WTC11 (cell line): ENCODE results near the gene NRF1. TPM values are rescaled to one million over a fixed set of nuclear protein-coding genes. Genes with fewer than 3 reads are reported as not detected.
A peak's percentile ranks its signal among the peaks of the same experiment; 100 is the strongest.

Experiments
- ATAC-seq: fragments of 200-7000 bp; cut with Tn5 transposase; 2 replicates; pipeline ENCODE4 v1.10.0; 2021; ENCODE audit warnings: mild to moderate bottlenecking, moderate library complexity
- CTCF ChIA-PET: fragments of 300-600 bp; sonication (Branson Sonifier 250); formaldehyde crosslinking; loops from one replicate; lab custom pipeline; 2021; ENCODE audit warnings: antibody characterized with exemption; lab: Charles Lee
- POLR2A ChIA-PET: fragments of 350-600 bp; sonication (Branson Sonifier 250); formaldehyde crosslinking; loops from one replicate; lab custom pipeline; 2021; ENCODE audit warnings: antibody characterized with exemption; lab: Charles Lee
- DNase-seq: peaks from one replicate; pipeline ENCODE4 v3.0.0; 2021; ENCODE audit warnings: low spot score
- H3K27ac Mint-ChIP-seq: 2 replicates; pipeline ENCODE4 v1.8.0; 2021; ENCODE audit warnings: mixed read lengths
- H3K27me3 Mint-ChIP-seq: 2 replicates; pipeline ENCODE4 v1.8.0; 2021; ENCODE audit warnings: low read depth, mild to moderate bottlenecking, moderate library complexity, mixed read lengths
- H3K36me3 Mint-ChIP-seq: 2 replicates; pipeline ENCODE4 v1.8.0; 2021; ENCODE audit warnings: mixed read lengths
- H3K4me1 Mint-ChIP-seq: 2 replicates; pipeline ENCODE4 v1.8.0; 2022; ENCODE audit warnings: mixed read lengths
- H3K4me3 Mint-ChIP-seq: 2 replicates; pipeline ENCODE4 v1.8.0; 2021; ENCODE audit warnings: mild to moderate bottlenecking, moderate library complexity, mixed read lengths
- H3K9me3 Mint-ChIP-seq: 2 replicates; pipeline ENCODE4 v1.8.0; 2021; ENCODE audit warnings: mixed read lengths
- ATF6 ChIP-seq: sonication (generic); formaldehyde crosslinking; IDR thresholded peaks from 2 replicates; pipeline ENCODE4 v1.8.1; 2023; ENCODE audit warnings: mild to moderate bottlenecking, missing genetic modification reagents
- CBFB ChIP-seq: sonication (generic); formaldehyde crosslinking; IDR thresholded peaks from 2 replicates; pipeline ENCODE4 v1.8.1; 2022; ENCODE audit warnings: mild to moderate bottlenecking, low read depth, missing genetic modification reagents
- CREB1 ChIP-seq: sonication (generic); formaldehyde crosslinking; IDR thresholded peaks from 2 replicates; pipeline ENCODE4 v1.8.0; 2023; ENCODE audit warnings: mild to moderate bottlenecking, missing genetic modification reagents
- IRF1 ChIP-seq: sonication (generic); formaldehyde crosslinking; IDR thresholded peaks from 2 replicates; pipeline ENCODE4 v1.8.0; 2023; ENCODE audit warnings: missing genetic modification reagents
- IRF2 ChIP-seq: sonication (generic); formaldehyde crosslinking; IDR thresholded peaks from 2 replicates; pipeline ENCODE4 v1.8.0; 2022; ENCODE audit warnings: low read depth, missing genetic modification reagents, borderline replicate concordance
- JUN ChIP-seq: sonication (generic); formaldehyde crosslinking; IDR thresholded peaks from 2 replicates; pipeline ENCODE4 v1.8.0; 2023; ENCODE audit warnings: mild to moderate bottlenecking, missing genetic modification reagents
- KAT7 ChIP-seq: sonication (generic); formaldehyde crosslinking; IDR thresholded peaks from 2 replicates; pipeline ENCODE4 v1.8.1; 2023; ENCODE audit warnings: missing genetic modification reagents, mild to moderate bottlenecking, borderline replicate concordance
- MYBL2 ChIP-seq: sonication (generic); formaldehyde crosslinking; IDR thresholded peaks from 2 replicates; pipeline ENCODE4 v1.8.1; 2023; ENCODE audit warnings: mild to moderate bottlenecking, moderate library complexity, missing genetic modification reagents
- NFE2L1 ChIP-seq: sonication (generic); formaldehyde crosslinking; IDR thresholded peaks from 2 replicates; pipeline ENCODE4 v1.8.1; 2023; ENCODE audit warnings: missing genetic modification reagents
- PRDM15 ChIP-seq: sonication (generic); formaldehyde crosslinking; IDR thresholded peaks from 2 replicates; pipeline ENCODE4 v1.8.0; 2022; ENCODE audit warnings: missing genetic modification reagents
- RELA ChIP-seq: sonication (generic); formaldehyde crosslinking; IDR thresholded peaks from 2 replicates; pipeline ENCODE4 v1.8.1; 2022; ENCODE audit warnings: missing genetic modification reagents, mild to moderate bottlenecking, borderline replicate concordance
- TEAD1 ChIP-seq: sonication (generic); formaldehyde crosslinking; IDR thresholded peaks from 2 replicates; pipeline ENCODE4 v1.8.0; 2022; ENCODE audit warnings: mild to moderate bottlenecking, missing genetic modification reagents
- ZNF219 ChIP-seq: sonication (generic); formaldehyde crosslinking; IDR thresholded peaks from 2 replicates; pipeline ENCODE4 v1.8.0; 2023; ENCODE audit warnings: missing genetic modification reagents, mild to moderate bottlenecking, borderline replicate concordance
- ZNF423 ChIP-seq: fragments of 250-450 bp; sonication (Bioruptor Pico); IDR thresholded peaks from 2 replicates; pipeline ENCODE4 v2.1.2; 2022; ENCODE audit warnings: mild to moderate bottlenecking, moderate library complexity
- total RNA-seq: library from RNA; stranded (reverse); gene quantifications from 3 replicates; pipeline ENCODE4 v1.2.3, GENCODE V29; 2021
- TF ChIP-seq, protein P1 (sequence below): sonication (generic); formaldehyde crosslinking; IDR thresholded peaks from 2 replicates; pipeline ENCODE4 v1.8.0; 2022; ENCODE audit warnings: mild to moderate bottlenecking, missing genetic modification reagents
- TF ChIP-seq, protein P2 (sequence below): sonication (generic); formaldehyde crosslinking; conservative IDR thresholded peaks from 2 replicates; pipeline ENCODE4 v1.8.1; 2023; ENCODE audit warnings: mild to moderate bottlenecking, low read depth, missing genetic modification reagents, moderate library complexity
- TF ChIP-seq, protein P3 (sequence below): fragments of 200-600 bp; IDR thresholded peaks from 2 replicates; pipeline ENCODE4 v1.8.0; 2022; ENCODE audit warnings: antibody characterized with exemption
- TF ChIP-seq, protein P4 (sequence below): sonication (generic); formaldehyde crosslinking; IDR thresholded peaks from 2 replicates; pipeline ENCODE4 v1.8.1; 2022; ENCODE audit warnings: mild to moderate bottlenecking, moderate library complexity, missing genetic modification reagents
- TF ChIP-seq, protein P5 (sequence below): fragments of 250-450 bp; sonication (Bioruptor Pico); IDR thresholded peaks from 2 replicates; pipeline ENCODE4 v1.9.0; 2021; ENCODE audit warnings: moderate library complexity, mild to moderate bottlenecking, inconsistent platforms, borderline replicate concordance

The NRF1 gene
- total RNA-seq, 1 experiment from 2014 or later = 16.4 TPM

GRCh38 chr7:129796186-129796775 lies 184.8 kb downstream of the NRF1 start (continued):
- TF ChIP-seq, protein P1, sequence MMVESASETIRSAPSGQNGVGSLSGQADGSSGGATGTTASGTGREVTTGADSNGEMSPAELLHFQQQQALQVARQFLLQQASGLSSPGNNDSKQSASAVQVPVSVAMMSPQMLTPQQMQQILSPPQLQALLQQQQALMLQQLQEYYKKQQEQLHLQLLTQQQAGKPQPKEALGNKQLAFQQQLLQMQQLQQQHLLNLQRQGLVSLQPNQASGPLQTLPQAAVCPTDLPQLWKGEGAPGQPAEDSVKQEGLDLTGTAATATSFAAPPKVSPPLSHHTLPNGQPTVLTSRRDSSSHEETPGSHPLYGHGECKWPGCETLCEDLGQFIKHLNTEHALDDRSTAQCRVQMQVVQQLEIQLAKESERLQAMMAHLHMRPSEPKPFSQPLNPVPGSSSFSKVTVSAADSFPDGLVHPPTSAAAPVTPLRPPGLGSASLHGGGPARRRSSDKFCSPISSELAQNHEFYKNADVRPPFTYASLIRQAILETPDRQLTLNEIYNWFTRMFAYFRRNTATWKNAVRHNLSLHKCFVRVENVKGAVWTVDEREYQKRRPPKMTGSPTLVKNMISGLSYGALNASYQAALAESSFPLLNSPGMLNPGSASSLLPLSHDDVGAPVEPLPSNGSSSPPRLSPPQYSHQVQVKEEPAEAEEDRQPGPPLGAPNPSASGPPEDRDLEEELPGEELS (CRISPR knock-in tag) = no peak
- TF ChIP-seq, protein P2, sequence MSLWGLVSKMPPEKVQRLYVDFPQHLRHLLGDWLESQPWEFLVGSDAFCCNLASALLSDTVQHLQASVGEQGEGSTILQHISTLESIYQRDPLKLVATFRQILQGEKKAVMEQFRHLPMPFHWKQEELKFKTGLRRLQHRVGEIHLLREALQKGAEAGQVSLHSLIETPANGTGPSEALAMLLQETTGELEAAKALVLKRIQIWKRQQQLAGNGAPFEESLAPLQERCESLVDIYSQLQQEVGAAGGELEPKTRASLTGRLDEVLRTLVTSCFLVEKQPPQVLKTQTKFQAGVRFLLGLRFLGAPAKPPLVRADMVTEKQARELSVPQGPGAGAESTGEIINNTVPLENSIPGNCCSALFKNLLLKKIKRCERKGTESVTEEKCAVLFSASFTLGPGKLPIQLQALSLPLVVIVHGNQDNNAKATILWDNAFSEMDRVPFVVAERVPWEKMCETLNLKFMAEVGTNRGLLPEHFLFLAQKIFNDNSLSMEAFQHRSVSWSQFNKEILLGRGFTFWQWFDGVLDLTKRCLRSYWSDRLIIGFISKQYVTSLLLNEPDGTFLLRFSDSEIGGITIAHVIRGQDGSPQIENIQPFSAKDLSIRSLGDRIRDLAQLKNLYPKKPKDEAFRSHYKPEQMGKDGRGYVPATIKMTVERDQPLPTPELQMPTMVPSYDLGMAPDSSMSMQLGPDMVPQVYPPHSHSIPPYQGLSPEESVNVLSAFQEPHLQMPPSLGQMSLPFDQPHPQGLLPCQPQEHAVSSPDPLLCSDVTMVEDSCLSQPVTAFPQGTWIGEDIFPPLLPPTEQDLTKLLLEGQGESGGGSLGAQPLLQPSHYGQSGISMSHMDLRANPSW (CRISPR knock-in tag) = no peak
- TF ChIP-seq JUN = no peak
- TF ChIP-seq TEAD1 (CRISPR knock-in tag) = no peak
- no peak for TF ChIP-seq ZNF219 (CRISPR knock-in tag)
- TF ChIP-seq, all 79 proteins: peak for 0

DNA sequence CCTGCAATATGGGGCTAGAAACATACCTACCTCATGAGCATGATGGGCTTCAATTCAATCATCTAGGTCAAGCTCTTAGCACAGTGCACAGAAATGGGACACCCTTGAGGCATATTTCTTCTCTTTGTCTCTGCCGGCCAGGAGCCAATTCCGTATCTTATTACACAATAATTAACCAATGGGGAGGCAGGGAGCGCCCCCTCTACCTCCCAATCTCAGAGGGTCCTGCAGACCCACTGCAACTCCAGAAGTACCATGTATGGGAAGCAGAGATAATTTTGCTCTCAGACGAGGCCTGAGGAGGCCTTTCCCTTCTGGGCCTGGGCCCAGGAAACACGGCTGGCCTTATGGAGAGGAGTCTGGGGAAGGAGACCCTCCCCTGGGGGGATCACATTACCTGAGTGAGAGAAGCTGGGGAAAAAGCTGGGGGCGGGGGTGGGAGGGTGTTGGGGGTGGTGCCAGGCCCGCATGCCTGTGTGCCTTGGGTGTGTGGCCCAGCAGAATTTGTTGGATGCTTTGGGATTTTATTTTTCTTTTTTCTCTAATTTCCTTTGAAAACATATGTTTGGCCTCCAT lies 185.8 kb downstream of the NRF1 start:
- Mint-ChIP-seq H3K36me3 (no peaks in the 10 kb centered on the region), H3K4me1 (peaks cover 41% of the 10 kb centered on the region), H3K27ac (peak overlapping the region; percentile 53; the same call in 1 of the 2 replicates), H3K4me3 (no peak overlapping the region), H3K9me3 (no peaks in the 10 kb centered on the region), H3K27me3 (peaks cover 13% of the 10 kb centered on the region)
- CTCF ChIA-PET = interaction anchor here (0.6 to 2.0 kb wide), 3 partner anchors 10 to 28 kb away, joined by 3 to 15 read pairs (median 9); no protein-coding TSS in a partner anchor
- POLR2A ChIA-PET = no interaction called here
- peak; percentile 41 for DNase-seq
- ATAC-seq = peak; percentile 53
- TF ChIP-seq CBFB (CRISPR knock-in tag) (no peak), CREB1 (no peak), KAT7 (CRISPR knock-in tag) (no peak), RELA (CRISPR knock-in tag) (no peak), IRF1 (CRISPR knock-in tag) (no peak), NFE2L1 (CRISPR knock-in tag) (no peak), PRDM15 (CRISPR knock-in tag) (no peak), ZNF423 (CRISPR knock-in tag) (no peak), IRF2 (CRISPR knock-in tag) (no peak), MYBL2 (CRISPR knock-in tag) (no peak), ATF6 (CRISPR knock-in tag) (no peak)
- TF ChIP-seq, protein P3, sequence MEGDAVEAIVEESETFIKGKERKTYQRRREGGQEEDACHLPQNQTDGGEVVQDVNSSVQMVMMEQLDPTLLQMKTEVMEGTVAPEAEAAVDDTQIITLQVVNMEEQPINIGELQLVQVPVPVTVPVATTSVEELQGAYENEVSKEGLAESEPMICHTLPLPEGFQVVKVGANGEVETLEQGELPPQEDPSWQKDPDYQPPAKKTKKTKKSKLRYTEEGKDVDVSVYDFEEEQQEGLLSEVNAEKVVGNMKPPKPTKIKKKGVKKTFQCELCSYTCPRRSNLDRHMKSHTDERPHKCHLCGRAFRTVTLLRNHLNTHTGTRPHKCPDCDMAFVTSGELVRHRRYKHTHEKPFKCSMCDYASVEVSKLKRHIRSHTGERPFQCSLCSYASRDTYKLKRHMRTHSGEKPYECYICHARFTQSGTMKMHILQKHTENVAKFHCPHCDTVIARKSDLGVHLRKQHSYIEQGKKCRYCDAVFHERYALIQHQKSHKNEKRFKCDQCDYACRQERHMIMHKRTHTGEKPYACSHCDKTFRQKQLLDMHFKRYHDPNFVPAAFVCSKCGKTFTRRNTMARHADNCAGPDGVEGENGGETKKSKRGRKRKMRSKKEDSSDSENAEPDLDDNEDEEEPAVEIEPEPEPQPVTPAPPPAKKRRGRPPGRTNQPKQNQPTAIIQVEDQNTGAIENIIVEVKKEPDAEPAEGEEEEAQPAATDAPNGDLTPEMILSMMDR = no peak
- TF ChIP-seq, protein P4, sequence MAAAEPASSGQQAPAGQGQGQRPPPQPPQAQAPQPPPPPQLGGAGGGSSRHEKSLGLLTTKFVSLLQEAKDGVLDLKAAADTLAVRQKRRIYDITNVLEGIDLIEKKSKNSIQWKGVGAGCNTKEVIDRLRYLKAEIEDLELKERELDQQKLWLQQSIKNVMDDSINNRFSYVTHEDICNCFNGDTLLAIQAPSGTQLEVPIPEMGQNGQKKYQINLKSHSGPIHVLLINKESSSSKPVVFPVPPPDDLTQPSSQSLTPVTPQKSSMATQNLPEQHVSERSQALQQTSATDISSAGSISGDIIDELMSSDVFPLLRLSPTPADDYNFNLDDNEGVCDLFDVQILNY (CRISPR knock-in tag) = no peak
- TF ChIP-seq, protein P5, sequence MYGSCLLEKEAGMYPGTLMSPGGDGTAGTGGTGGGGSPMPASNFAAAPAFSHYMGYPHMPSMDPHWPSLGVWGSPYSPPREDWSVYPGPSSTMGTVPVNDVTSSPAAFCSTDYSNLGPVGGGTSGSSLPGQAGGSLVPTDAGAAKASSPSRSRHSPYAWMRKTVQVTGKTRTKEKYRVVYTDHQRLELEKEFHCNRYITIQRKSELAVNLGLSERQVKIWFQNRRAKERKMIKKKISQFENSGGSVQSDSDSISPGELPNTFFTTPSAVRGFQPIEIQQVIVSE = no peak
